PFSK-1 (cell line): ENCODE results near the gene ZNF804B.

Experiments used
- FOXP2 ChIP-seq: optimal IDR thresholded peaks from 2 replicates; pipeline ENCODE3; 2011; ENCODE audit warnings: borderline replicate concordance, control low read depth, inconsistent platforms; ENCODE audit not compliant: insufficient read depth; ENCODE audit errors: extremely low read length, extremely low read depth
- POLR2AphosphoS5 ChIP-seq: IDR thresholded peaks from 2 replicates; pipeline ENCODE4 v1.6.1; 2012; ENCODE audit warnings: low read depth, mild to moderate bottlenecking, control low read depth, low read length, moderate library complexity
- SIN3A ChIP-seq: IDR thresholded peaks from 2 replicates; pipeline ENCODE4 v1.6.1; 2012; ENCODE audit warnings: mild to moderate bottlenecking, low read length, moderate library complexity, borderline replicate concordance; ENCODE audit not compliant: insufficient read depth
- TAF1 ChIP-seq: IDR thresholded peaks from 2 replicates; pipeline ENCODE4 v1.6.1; 2012; ENCODE audit warnings: low read length, control low read depth, borderline replicate concordance; ENCODE audit not compliant: insufficient read depth
- TF ChIP-seq, protein P1 (sequence below), 2 experiments: IDR thresholded peaks; 2 replicates each; pipeline versions ENCODE4 v1.6.1 to v1.8.0; 2011 to 2012; ENCODE audit warnings: low read depth in 2 of 2, low read length in 2 of 2, control low read depth in 1 of 2, inconsistent platforms in 1 of 2, mild to moderate bottlenecking in 1 of 2, moderate library complexity in 1 of 2; ENCODE audit not compliant: insufficient read depth in 1 of 2

ZNF804B gene

DNA sequence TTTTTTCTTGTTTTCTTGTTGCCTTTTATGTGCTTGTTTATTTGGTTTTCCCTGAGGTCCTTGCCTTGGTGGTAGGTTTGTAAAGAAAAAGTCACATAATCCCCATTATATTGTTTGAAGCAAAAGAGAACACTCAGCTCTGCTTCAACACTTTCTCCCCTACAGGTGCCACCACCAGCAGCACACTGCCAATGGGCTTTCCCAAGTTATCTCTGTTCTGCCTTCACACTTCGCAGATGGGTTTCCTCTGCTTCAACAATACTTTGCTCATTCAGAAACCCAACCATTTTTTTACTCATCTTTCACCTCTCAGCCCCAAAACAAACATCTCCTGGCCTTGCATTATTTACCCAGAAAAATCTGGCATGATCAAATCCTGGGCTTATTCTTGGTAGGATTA is 411.1 kb downstream of the ZNF804B start:
- TF ChIP-seq TAF1 (no peak), FOXP2 (no peak), SIN3A (no peak), POLR2AphosphoS5 (no peak)
- TF ChIP-seq, protein P1, sequence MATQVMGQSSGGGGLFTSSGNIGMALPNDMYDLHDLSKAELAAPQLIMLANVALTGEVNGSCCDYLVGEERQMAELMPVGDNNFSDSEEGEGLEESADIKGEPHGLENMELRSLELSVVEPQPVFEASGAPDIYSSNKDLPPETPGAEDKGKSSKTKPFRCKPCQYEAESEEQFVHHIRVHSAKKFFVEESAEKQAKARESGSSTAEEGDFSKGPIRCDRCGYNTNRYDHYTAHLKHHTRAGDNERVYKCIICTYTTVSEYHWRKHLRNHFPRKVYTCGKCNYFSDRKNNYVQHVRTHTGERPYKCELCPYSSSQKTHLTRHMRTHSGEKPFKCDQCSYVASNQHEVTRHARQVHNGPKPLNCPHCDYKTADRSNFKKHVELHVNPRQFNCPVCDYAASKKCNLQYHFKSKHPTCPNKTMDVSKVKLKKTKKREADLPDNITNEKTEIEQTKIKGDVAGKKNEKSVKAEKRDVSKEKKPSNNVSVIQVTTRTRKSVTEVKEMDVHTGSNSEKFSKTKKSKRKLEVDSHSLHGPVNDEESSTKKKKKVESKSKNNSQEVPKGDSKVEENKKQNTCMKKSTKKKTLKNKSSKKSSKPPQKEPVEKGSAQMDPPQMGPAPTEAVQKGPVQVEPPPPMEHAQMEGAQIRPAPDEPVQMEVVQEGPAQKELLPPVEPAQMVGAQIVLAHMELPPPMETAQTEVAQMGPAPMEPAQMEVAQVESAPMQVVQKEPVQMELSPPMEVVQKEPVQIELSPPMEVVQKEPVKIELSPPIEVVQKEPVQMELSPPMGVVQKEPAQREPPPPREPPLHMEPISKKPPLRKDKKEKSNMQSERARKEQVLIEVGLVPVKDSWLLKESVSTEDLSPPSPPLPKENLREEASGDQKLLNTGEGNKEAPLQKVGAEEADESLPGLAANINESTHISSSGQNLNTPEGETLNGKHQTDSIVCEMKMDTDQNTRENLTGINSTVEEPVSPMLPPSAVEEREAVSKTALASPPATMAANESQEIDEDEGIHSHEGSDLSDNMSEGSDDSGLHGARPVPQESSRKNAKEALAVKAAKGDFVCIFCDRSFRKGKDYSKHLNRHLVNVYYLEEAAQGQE (IDR thresholded peaks at IDR 0.05; ENCODE audit: insufficient read depth in 1 of 2, low read depth in 2 of 2, low read length in 2 of 2), result no peak

DNA sequence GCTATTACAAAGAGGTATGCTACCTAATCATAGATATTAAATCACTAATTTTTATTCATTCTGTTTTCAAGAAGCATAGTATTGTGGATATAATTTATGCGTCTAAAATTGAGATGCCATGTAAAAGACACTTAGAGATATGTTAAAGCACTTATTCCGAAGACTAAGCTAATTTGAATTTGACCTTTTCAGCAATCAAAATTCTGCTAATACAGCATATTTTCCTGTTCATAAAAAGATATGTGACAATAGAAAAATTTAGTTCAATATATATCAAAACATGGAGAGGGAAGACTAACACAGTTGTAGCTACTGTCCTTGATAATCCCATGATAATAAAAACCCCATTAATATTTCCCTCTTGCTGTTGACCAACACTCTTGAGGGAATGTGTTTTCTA is 422.6 kb downstream of the ZNF804B start:
- no peak for TF ChIP-seq FOXP2
- TF ChIP-seq SIN3A, result no peak
- no peak for TF ChIP-seq TAF1

DNA sequence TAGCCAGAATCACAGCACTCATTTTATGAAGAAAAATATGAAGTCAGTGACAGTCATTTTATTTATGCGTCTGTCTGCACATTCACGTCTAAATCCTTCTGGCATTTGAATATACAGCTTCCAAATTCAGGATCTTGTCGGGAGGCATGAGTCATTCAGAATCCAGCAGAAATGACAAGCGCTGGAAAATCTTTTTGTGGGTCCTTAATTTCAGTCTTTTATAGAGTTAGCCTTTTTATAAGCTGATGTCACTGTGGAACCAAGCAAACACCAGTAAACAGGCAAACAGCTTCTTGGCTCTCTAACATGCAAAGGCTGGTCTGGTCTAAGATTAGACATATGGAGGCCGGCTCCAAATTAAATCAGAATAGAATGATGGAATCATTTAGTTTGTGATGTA is 424.2 kb downstream of the ZNF804B start:
- TF ChIP-seq POLR2AphosphoS5, result no peak
- TF ChIP-seq TAF1, result no peak
- TF ChIP-seq SIN3A, result no peak
- TF ChIP-seq, protein P1 (IDR thresholded peaks at IDR 0.05; ENCODE audit: insufficient read depth in 1 of 2, low read depth in 2 of 2, low read length in 2 of 2), result no peak
- TF ChIP-seq FOXP2, result no peak

DNA sequence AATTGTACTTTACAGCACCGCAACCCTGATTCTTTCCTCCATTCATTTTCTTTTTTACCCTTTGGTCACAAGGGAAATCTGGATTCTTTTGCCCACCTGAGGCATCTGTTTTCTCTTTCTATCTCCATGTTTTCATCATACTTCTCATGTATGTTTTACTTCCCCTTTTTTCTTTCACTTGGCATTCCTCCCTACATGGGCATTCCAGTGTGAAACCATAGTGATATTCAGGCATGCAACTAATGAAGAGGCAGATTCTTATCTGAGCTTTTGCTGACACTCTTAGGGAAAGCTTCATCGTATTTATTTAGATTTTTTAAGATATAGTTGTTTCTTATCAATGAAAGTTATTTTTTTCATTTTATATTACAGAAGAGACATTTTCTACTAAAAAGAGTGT is 441.3 kb downstream of the ZNF804B start:
- TF ChIP-seq SIN3A (no peak), TAF1 (no peak), POLR2AphosphoS5 (no peak), FOXP2 (no peak)
- TF ChIP-seq, protein P1 (IDR thresholded peaks at IDR 0.05; ENCODE audit: insufficient read depth in 1 of 2, low read depth in 2 of 2, low read length in 2 of 2), result no peak

DNA sequence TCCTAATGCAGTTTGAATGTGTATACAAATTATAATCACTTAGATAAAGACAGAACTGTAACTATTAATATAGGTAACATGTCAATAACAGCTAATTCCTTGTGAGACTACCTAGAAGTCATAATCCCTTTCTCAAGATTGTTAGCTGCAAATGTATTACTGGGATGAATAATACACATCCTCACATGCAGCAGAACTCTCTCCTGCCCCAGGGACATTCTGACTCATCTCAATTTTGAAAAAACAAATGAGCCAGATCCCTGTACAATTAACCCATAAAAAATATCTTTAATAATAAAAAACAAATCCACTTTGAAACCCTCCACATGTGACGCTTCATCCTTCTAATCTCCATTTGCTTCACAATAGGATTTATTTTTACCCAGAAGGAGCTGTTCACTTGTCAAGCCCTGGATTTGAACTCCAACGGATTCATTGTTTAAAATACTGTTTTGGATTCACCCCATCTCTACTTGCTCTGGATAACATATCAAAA is 464.4 kb downstream of the ZNF804B start:
- TF ChIP-seq POLR2AphosphoS5 (no peak), FOXP2 (no peak), SIN3A (no peak), TAF1 (no peak)
- TF ChIP-seq, protein P1 (IDR thresholded peaks at IDR 0.05; ENCODE audit: insufficient read depth in 1 of 2, low read depth in 2 of 2, low read length in 2 of 2), result no peak

DNA sequence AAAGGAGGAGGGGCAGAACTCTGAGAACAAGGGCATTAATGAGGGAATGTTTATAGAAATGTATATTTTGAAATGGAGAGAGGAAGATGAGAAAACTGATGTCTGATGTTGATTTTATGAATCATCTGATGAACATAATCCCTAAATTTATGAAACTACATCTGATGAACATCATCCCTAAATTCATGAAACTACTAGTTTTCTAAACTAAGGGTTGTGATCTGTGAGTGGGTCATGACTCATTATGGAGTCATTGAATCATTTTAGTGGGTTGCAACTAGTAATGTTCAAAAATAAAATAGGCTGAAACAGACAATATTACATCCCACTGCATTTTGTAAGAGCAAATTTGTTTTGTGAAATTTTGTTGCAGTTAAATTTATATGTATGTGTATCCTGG is 478.7 kb downstream of the ZNF804B start:
- no peak for TF ChIP-seq POLR2AphosphoS5
- no peak for TF ChIP-seq SIN3A
- no peak for TF ChIP-seq FOXP2
- TF ChIP-seq TAF1, result no peak
- TF ChIP-seq, protein P1 (IDR thresholded peaks at IDR 0.05; ENCODE audit: insufficient read depth in 1 of 2, low read depth in 2 of 2, low read length in 2 of 2), result no peak
